Putamen (tissue), 1 donor: ENCODE results near the gene PSEN1.

ENCODE experiments used
- DNase-seq: peaks from one replicate; pipeline ENCODE4 v3.0.0-alpha.2; 2016; ENCODE audit warnings: low spot score

The PSEN1 gene

DNA sequence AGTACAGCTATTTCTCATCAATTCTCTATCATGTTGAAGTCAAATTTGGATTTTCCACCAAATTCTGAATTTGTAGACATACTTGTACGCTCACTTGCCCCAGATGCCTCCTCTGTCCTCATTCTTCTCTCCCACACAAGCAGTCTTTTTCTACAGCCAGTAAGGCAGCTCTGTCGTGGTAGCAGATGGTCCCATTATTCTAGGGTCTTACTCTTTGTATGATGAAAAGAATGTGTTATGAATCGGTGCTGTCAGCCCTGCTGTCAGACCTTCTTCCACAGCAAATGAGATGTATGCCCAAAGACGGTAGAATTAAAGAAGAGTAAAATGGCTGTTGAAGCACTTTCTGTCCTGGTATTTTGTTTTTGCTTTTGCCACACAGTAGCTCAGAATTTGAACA, 83.8 kb downstream of the PSEN1 start:
- DNase-seq: no peak

- no peak for DNase-seq
Measured at GRCh38 chr14:73220634-73221033, 84.3 kb downstream of the PSEN1 start.

DNA sequence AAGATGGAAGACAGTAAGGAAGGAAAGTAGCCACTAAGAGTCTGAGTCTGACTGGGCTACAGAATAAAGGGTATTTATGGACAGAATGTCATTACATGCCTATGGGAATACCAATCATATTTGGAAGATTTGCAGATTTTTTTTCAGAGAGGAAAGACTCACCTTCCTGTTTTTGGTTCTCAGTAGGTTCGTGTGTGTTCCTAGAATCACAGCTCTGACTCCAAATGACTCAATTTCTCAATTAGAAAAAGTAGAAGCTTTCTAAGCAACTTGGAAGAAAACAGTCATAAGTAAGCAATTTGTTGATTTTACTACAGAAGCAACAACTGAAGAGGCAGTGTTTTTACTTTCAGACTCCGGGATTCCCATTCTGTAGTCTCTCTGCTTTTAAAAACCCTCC, 85.6 kb downstream of the PSEN1 start:
- no peak for DNase-seq

DNA sequence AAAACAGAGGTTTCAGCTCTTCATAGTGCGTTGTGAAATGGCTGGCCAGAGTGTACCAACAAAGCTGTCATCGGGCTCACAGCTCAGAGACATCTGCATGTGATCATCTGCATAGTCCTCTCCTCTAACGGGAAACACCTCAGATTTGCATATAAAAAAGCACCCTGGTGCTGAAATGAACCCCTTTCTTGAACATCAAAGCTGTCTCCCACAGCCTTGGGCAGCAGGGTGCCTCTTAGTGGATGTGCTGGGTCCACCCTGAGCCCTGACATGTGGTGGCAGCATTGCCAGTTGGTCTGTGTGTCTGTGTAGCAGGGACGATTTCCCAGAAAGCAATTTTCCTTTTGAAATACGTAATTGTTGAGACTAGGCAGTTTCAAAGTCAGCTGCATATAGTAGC, 86.7 kb downstream of the PSEN1 start:
- no peak for DNase-seq

- DNase-seq: no peak
Measured at GRCh38 chr14:73225496-73225895, 89.2 kb downstream of the PSEN1 start.

DNA sequence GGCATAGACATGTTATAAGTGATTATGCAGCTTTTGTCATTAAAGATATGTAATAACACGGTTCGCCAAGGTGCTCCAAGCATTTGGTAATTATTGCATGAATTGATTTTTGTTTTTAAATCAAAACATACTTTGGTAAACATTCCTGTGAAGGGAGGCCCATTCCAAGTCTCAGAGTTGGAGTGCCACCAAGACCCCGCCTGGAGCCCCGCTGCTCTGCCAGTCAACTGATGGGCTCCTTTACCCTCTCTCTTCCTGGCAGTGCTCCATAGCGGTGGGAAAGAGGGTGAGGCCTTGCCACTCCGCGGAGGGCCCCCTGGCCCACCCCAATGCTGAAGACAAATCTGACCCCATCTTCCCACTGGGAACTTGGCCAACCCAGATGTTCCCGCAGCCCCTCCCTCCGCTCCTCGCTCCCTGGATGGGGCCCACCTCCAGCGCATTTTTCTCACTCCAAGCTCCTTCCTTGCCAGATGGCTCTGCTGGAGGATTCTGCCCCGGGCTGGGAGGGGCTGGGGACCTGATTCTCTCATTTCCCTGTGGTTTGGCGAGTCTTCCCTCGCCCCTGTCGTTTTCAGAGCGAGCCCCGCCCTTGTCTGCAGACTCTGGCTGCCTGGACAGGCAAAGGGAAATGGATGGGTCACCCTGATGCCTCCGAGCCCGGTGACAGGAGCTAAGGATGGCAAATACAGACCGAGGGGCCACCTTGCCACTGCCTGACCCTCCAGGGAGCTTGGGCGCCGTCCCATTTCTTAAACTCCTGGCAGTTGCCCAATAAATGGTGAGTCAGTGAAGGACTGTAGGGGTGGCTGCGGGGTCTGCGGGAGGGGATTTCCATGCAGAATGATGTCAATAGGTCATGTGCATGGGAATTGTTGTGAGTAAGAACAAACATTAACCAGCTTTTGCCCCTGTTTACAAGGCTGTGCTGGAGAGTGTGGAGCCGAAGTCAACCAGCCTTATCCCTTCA, 91.8 kb downstream of the PSEN1 start:
- DNase-seq: no peak

DNA sequence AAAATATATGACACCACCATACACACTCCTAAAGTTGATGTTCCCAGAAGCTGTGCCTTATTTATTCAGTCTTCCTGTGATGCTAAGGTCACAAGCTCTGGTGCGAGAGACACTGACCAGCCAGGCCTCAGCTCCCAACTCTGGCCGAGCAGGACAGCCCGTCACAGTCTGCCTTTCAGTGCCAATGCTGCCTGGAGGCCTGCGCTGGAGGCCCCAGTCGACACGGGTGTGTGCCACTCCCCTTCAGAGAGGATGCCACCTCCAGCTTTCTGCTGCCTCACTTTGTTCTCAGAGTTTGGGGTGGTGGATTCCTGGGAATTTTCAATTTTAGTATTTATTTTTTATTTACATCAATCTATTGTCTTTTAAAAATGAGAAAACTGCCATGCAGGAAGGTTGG, 93.7 kb downstream of the PSEN1 start:
- no peak for DNase-seq

GRCh38 chr14:73231981-73232851, 95.9 kb downstream of the PSEN1 start:
- no peak for DNase-seq

DNA sequence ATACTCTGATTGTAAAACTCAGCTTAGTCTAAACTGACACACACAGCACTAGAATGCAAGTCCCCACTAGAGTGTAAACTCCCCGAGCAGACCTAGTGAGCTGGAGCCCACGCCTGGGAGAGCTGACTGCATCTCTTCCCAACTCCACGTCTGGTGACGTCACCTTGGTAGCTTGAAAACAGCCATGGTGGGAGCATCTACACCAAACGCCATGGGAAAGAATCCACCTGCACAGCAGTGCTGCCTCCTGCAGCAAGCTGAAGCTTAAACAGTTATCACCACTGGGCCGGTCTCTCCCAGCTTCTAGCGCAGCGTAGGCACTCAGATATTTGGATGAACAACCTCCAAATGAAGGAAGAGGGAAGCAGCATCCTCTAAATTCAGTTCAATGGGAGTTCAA, 96.7 kb downstream of the PSEN1 start:
- DNase-seq: no peak

DNA sequence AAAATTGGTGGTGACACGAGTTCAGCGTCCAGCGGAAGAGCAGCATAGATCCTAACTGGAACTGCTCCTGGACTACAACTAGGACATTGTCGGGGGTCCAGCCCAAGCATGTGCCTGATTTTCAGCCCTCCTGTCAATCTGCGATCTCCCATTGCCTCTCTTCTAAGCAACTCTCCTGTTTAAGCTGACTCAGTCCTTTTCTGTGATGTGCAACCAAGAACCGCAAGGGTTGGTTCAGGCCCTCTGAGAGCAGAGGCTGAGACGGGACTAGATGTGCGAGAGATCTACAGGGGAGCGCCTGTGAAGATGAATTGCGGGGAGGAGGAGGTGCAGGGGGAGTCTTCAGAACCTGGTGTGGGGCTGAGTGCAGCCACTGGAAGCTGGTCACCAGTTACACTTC, 97.3 kb downstream of the PSEN1 start:
- DNase-seq: no peak

GRCh38 chr14:73234029-73234428, 97.7 kb downstream of the PSEN1 start:
- no peak for DNase-seq

GRCh38 chr14:73234586-73235394, 98.5 kb downstream of the PSEN1 start:
- DNase-seq: no peak

DNA sequence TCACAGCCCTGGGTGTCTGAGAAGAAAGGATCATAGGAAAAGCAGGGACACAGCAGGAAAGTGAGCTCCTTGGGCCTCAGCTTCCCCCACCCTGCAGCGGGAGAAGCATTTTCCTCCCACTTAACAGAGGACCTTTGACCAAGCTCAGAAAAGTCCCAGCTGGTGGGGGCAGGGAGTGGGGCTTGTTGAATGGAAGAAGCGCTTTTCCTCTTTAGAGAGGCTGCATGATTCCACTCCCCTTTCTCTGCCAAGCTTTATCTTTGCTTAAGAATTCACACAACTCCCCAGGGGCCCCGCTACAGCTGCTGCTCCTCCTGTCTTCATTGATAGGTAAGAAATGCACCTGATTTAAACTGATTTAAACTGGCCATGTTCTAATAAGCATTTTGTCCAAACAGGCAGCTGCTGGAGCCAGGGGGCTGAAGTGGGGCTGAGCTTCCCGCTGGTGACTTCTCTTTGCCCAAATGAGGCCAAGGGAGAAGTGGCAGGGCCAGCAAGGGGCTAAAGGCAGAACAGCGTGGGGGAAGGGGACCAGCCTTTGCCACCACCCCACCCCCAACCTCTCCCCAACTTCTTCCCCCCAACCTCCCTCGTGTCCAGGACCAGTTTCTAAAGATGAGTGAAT, 99.3 kb downstream of the PSEN1 start:
- no peak for DNase-seq

GRCh38 chr14:73236157-73236556, 99.8 kb downstream of the PSEN1 start:
- DNase-seq: no peak

- no peak for DNase-seq
Measured at GRCh38 chr14:73236752-73237218, 100.5 kb downstream of the PSEN1 start.

- DNase-seq: no peak
Measured at GRCh38 chr14:73237219-73237785, 101.0 kb downstream of the PSEN1 start, which contains the start of gene PAPLN. Gene PAPLN (plus strand): TSS chr14:73237506. CDS start chr14:73239779, 2,273 bp downstream.

DNA sequence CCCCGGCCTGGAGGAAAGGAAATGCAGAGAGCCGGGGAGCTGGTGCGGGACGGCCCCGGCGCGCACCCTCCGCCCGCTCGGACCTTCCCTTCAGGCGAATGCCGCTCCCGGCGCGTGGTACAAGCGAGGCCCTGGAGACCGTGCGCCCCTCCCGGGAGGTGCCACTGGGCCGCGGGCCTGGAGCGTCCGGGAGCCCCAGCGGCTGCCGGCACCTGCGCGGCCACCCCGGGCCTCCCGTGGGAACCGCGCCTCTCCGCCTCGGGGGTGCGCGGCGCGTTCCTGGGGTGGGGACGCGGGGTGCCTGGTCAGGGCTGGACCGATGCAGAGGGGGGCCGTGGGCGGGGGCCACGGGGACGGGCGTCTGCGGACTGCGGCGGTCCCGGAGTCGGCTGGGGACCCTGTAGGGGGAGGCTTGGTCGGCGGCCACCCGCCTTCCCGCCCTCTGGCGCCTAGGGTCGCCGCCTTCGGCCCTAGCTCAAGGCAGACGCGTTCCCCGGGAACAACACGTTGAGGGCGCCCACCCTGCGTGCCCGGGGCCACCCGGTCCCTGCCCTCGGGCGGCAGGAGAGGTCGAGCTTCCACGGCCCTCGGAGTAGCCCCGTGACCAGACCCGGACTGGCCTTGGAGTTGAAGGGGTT, 101.6 kb downstream of the PSEN1 start:
- no peak for DNase-seq

DNA sequence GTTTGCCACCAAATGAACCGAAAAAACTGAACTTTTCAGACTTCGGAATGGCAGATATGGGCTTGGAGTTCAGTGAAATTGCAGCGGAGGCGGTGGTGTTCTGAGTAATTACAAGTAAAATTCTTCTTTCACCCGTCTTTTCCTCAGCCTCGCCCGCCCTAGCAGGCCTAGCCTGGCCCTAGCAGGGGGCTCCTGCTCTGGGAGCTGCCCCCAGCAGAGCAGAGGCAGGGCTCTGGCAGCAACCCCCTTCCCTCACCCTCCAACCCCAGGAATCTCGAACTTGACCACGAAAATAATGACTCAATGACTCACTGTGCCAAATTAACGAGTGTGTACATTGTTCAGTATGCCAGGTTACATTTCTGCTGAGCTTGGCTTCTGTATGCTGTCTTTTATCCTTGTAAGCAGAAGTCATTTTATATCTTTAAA, 102.1 kb downstream of the PSEN1 start:
- DNase-seq: no peak

GRCh38 chr14:73238941-73239340, 102.6 kb downstream of the PSEN1 start:
- no peak for DNase-seq
